Measurements from ENCODE around the gene HYAL2.
A peak's percentile ranks its signal among the peaks of the same experiment; 100 is the strongest.
"Not testable (repeated sequence)": the region's sequence is repeated elsewhere in the genome, so short reads cannot be mapped to it uniquely, and the experiment has no call there.

The HYAL2 gene

DNA sequence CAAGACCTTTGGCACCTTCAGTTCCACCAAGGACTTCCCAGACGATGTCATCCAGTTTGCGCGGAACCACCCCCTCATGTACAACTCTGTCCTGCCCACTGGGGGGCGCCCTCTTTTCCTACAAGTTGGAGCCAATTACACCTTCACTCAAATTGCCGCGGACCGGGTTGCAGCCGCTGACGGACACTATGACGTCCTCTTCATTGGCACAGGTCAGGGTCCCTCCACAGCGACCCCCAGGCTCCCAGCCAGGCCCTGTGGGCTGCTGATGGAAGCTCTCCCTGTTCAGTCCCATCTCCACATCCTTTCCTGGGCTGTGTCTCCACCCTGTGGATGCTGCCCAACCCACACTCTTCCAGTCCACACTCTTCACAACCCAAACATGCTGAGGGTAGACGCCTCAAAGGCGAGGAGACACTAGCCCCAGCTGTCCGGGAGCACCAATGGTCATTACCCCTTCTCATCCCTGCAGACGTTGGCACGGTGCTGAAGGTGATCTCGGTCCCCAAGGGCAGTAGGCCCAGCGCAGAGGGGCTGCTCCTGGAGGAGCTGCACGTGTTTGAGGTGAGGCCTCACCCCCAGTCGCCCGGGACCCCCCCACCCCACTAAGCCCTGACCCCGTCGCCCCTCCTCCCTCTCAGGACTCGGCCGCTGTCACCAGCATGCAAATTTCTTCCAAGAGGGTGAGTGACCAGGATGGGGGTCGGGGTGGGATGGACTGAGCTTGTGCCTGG, 48.0 kb downstream of the HYAL2 start:
- Histone ChIP-seq H4K20me1 (ENCODE audit: insufficient read depth, low read length, poor library complexity, severe bottlenecking) (no peaks in the 10 kb centered on the region), H3K36me3 (ENCODE audit: insufficient read depth, low read length) (no peaks in the 10 kb centered on the region), H3F3A (ENCODE audit: low read depth) (no peaks in the 10 kb centered on the region), H3K4me1 (ENCODE audit: insufficient read depth, low read length, poor library complexity, severe bottlenecking) (no peaks in the 10 kb centered on the region), H3K9me3 (ENCODE audit: insufficient read depth, low read depth, low read length) (no peaks in the 10 kb centered on the region), H2AFZ (ENCODE audit: low read length) (0 out of 2 replicates have a peak overlapping the region, but pooled peaks have one; percentile 44), H3K79me2 (ENCODE audit: insufficient read depth, low read length) (no peaks in the 10 kb centered on the region), H3K9me2 (replicated peaks; ENCODE audit: low read depth, low read length) (no peaks in the 10 kb centered on the region), H3K9ac (ENCODE audit: low read depth, low read length, poor library complexity, severe bottlenecking) (no peak overlapping the region), H3K4me3 (ENCODE audit: low read length, poor library complexity, severe bottlenecking) (no peak overlapping the region), H3K4me2 (ENCODE audit: low read depth, low read length, poor library complexity, severe bottlenecking) (no peak overlapping the region), H3K27me3 (ENCODE audit: insufficient read depth, low read length, poor library complexity, severe bottlenecking) (no peaks in the 10 kb centered on the region)
- no peak for TF ChIP-seq EZH2phosphoT487 (IDR thresholded peaks at IDR 0.05; ENCODE audit: borderline replicate concordance)
- TF ChIP-seq, protein P1, sequence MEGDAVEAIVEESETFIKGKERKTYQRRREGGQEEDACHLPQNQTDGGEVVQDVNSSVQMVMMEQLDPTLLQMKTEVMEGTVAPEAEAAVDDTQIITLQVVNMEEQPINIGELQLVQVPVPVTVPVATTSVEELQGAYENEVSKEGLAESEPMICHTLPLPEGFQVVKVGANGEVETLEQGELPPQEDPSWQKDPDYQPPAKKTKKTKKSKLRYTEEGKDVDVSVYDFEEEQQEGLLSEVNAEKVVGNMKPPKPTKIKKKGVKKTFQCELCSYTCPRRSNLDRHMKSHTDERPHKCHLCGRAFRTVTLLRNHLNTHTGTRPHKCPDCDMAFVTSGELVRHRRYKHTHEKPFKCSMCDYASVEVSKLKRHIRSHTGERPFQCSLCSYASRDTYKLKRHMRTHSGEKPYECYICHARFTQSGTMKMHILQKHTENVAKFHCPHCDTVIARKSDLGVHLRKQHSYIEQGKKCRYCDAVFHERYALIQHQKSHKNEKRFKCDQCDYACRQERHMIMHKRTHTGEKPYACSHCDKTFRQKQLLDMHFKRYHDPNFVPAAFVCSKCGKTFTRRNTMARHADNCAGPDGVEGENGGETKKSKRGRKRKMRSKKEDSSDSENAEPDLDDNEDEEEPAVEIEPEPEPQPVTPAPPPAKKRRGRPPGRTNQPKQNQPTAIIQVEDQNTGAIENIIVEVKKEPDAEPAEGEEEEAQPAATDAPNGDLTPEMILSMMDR (conservative IDR thresholded peaks at IDR 0.05; ENCODE audit: low read length) = peak; percentile 98

DNA sequence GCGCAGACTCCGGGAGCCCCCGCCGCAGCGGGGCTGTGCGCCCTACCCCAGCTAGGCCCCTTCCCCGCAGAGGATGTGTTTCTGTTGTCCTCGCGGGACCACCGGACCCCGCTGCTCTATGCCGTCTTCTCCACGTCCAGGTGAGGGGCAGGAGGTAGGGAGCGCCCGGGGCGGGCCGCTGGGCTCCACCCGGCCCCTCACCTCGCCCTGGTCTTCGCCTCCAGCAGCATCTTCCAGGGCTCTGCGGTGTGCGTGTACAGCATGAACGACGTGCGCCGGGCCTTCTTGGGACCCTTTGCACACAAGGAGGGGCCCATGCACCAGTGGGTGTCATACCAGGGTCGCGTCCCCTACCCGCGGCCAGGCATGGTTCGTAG, 48.9 kb downstream of the HYAL2 start:
- H2AFZ ChIP-seq (ENCODE audit: low read length) = no peak overlapping the region
- no peak for TF ChIP-seq EZH2phosphoT487 (IDR thresholded peaks at IDR 0.05; ENCODE audit: borderline replicate concordance)
- TF ChIP-seq, protein P1 (conservative IDR thresholded peaks at IDR 0.05; ENCODE audit: low read length) = no peak
- no peak overlapping the region for H3K9ac ChIP-seq (ENCODE audit: low read depth, low read length, poor library complexity, severe bottlenecking)
- no peaks in the 10 kb centered on the region for H3K9me3 ChIP-seq (ENCODE audit: insufficient read depth, low read depth, low read length)
- no peak overlapping the region for H3K4me2 ChIP-seq (ENCODE audit: low read depth, low read length, poor library complexity, severe bottlenecking)
- H3K9me2 ChIP-seq (replicated peaks; ENCODE audit: low read depth, low read length) = no peaks in the 10 kb centered on the region
- H3K4me1 ChIP-seq (ENCODE audit: insufficient read depth, low read length, poor library complexity, severe bottlenecking) = no peaks in the 10 kb centered on the region
- H4K20me1 ChIP-seq (ENCODE audit: insufficient read depth, low read length, poor library complexity, severe bottlenecking) = no peaks in the 10 kb centered on the region
- H3K4me3 ChIP-seq (ENCODE audit: low read length, poor library complexity, severe bottlenecking) = no peak overlapping the region
- no peaks in the 10 kb centered on the region for H3F3A ChIP-seq (ENCODE audit: low read depth)
- no peaks in the 10 kb centered on the region for H3K36me3 ChIP-seq (ENCODE audit: insufficient read depth, low read length)
- H3K27me3 ChIP-seq (ENCODE audit: insufficient read depth, low read length, poor library complexity, severe bottlenecking) = no peaks in the 10 kb centered on the region
- H3K79me2 ChIP-seq (ENCODE audit: insufficient read depth, low read length) = no peaks in the 10 kb centered on the region

DNA sequence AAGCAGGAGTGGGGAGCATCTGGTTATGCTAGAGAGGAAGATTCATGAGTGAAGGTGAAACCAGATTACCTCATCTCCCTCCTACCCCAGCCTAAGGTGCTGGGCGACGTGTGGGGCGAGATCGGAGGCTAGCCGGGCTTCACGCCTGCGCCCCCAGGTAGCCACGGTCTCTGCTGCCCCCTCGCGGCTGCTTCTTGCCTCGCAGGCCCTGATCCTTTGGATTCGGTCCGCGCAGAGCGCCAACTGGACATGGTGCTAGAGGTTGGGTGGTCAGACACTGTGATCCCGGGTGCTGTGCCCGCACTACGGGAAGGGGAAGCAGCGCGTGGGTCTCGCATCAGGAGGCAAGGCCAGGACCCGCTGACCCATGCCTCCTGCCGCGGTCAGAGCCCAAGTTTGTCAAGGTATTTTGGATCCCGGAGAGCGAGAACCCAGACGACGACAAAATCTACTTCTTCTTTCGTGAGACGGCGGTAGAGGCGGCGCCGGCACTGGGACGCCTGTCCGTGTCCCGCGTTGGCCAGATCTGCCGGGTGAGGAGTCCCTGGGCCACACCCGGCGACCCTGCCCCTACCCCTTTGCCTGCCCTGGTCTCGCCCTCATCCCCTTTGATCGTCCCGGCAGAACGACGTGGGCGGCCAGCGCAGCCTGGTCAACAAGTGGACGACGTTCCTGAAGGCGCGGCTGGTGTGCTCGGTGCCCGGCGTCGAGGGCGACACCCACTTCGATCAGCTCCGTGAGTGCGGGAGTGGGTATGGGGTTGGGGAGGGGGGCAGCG, 49.4 kb downstream of the HYAL2 start:
- H3K36me3 ChIP-seq (ENCODE audit: insufficient read depth, low read length) = no peaks in the 10 kb centered on the region
- no peaks in the 10 kb centered on the region for H3K9me2 ChIP-seq (replicated peaks; ENCODE audit: low read depth, low read length)
- no peaks in the 10 kb centered on the region for H3K79me2 ChIP-seq (ENCODE audit: insufficient read depth, low read length)
- no peaks in the 10 kb centered on the region for H3F3A ChIP-seq (ENCODE audit: low read depth)
- no peak overlapping the region for H3K4me2 ChIP-seq (ENCODE audit: low read depth, low read length, poor library complexity, severe bottlenecking)
- H3K9me3 ChIP-seq (ENCODE audit: insufficient read depth, low read depth, low read length) = no peaks in the 10 kb centered on the region
- no peak overlapping the region for H3K4me3 ChIP-seq (ENCODE audit: low read length, poor library complexity, severe bottlenecking)
- H2AFZ ChIP-seq (ENCODE audit: low read length) = no peak overlapping the region
- TF ChIP-seq, protein P1 (conservative IDR thresholded peaks at IDR 0.05; ENCODE audit: low read length) = peak; percentile 87
- no peak for TF ChIP-seq EZH2phosphoT487 (IDR thresholded peaks at IDR 0.05; ENCODE audit: borderline replicate concordance)
- no peak overlapping the region for H3K9ac ChIP-seq (ENCODE audit: low read depth, low read length, poor library complexity, severe bottlenecking)
- no peaks in the 10 kb centered on the region for H3K27me3 ChIP-seq (ENCODE audit: insufficient read depth, low read length, poor library complexity, severe bottlenecking)
- no peaks in the 10 kb centered on the region for H3K4me1 ChIP-seq (ENCODE audit: insufficient read depth, low read length, poor library complexity, severe bottlenecking)
- no peaks in the 10 kb centered on the region for H4K20me1 ChIP-seq (ENCODE audit: insufficient read depth, low read length, poor library complexity, severe bottlenecking)

DNA sequence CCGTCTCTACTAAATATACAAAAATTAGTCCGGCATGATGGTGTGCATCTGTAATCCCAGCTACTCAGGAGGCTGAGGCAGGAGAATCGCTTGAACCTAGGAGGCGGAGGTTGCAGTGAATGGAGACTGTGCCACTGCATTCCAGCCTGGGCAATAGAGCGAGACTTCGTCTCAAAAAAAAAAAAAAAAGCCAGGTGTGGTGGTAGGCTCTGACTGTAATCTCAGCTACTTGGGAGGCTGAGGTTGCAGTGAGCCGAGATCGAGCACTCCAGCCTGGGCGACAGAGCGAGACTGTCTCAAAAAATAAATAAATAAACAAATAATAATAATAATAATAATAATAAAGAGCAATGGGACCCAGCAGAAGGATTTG, 50.0 kb downstream of the HYAL2 start:
- not testable (repeated sequence) for H3K9me3 ChIP-seq (ENCODE audit: insufficient read depth, low read depth, low read length); H3F3A ChIP-seq (ENCODE audit: low read depth); H3K4me1 ChIP-seq (ENCODE audit: insufficient read depth, low read length, poor library complexity, severe bottlenecking); H3K27me3 ChIP-seq (ENCODE audit: insufficient read depth, low read length, poor library complexity, severe bottlenecking); H3K36me3 ChIP-seq (ENCODE audit: insufficient read depth, low read length); H3K4me3 ChIP-seq (ENCODE audit: low read length, poor library complexity, severe bottlenecking); H2AFZ ChIP-seq (ENCODE audit: low read length); H3K4me2 ChIP-seq (ENCODE audit: low read depth, low read length, poor library complexity, severe bottlenecking); H3K9me2 ChIP-seq (replicated peaks; ENCODE audit: low read depth, low read length); H3K9ac ChIP-seq (ENCODE audit: low read depth, low read length, poor library complexity, severe bottlenecking); H4K20me1 ChIP-seq (ENCODE audit: insufficient read depth, low read length, poor library complexity, severe bottlenecking); H3K79me2 ChIP-seq (ENCODE audit: insufficient read depth, low read length)
